HG03097 (cell line): ENCODE results near the gene S100A4.
"Not testable (repeated sequence)": the region's sequence is repeated elsewhere in the genome, so short reads cannot be mapped to it uniquely, and the experiment has no call there.

ENCODE experiments used
- ATAC-seq: cut with Tn5 transposase; IDR thresholded peaks from one replicate; pipeline ENCODE4 v1.9.1; 2021; ENCODE audit not compliant: unreplicated experiment, low FRiP score

The S100A4 gene

GRCh38 chr1:153535242-153536011 lies 10.2 kb downstream of the S100A4 start, which contains the start of gene S100A6:
TSS of gene S100A6 (minus strand) at chr1:153535991. CDS start at chr1:153535339, 652 bp downstream.
- ATAC-seq, result no peak

- no peak for ATAC-seq
These were observed 10.7 kb downstream of the S100A4 start for GRCh38 chr1:153534925-153535241.

- ATAC-seq, result no peak
These were observed 11.2 kb downstream of the S100A4 start for GRCh38 chr1:153534226-153534924.

GRCh38 chr1:153533689-153534201 lies 11.9 kb downstream of the S100A4 start:
- ATAC-seq, result no peak

GRCh38 chr1:153532769-153533599 lies 12.6 kb downstream of the S100A4 start:
- no peak for ATAC-seq

- ATAC-seq, result no peak
These were observed 13.4 kb downstream of the S100A4 start for GRCh38 chr1:153532181-153532580.

- ATAC-seq, result no peak
These were observed 14.0 kb downstream of the S100A4 start for GRCh38 chr1:153531638-153532037.

GRCh38 chr1:153527683-153528040 lies 17.9 kb downstream of the S100A4 start:
- no peak for ATAC-seq

GRCh38 chr1:153527023-153527682 lies 18.5 kb downstream of the S100A4 start:
- ATAC-seq, result no peak

- ATAC-seq, result no peak
These were observed 19.5 kb downstream of the S100A4 start for GRCh38 chr1:153526132-153526543.

GRCh38 chr1:153525088-153525728 lies 20.4 kb downstream of the S100A4 start:
- ATAC-seq, result no peak

- not testable (repeated sequence) for ATAC-seq
These were observed 23.1 kb downstream of the S100A4 start for GRCh38 chr1:153522353-153523048.

- ATAC-seq, result not testable (repeated sequence)
These were observed 23.8 kb downstream of the S100A4 start for GRCh38 chr1:153521808-153522207.

GRCh38 chr1:153520818-153521476 lies 24.7 kb downstream of the S100A4 start:
- no peak for ATAC-seq

- ATAC-seq, result not testable (repeated sequence)
These were observed 25.4 kb downstream of the S100A4 start for GRCh38 chr1:153520137-153520691.

GRCh38 chr1:153519242-153519641 lies 26.4 kb downstream of the S100A4 start:
- ATAC-seq, result no peak

GRCh38 chr1:153515504-153516394 lies 29.9 kb downstream of the S100A4 start:
- ATAC-seq, result no peak

GRCh38 chr1:153513666-153514065 lies 31.9 kb downstream of the S100A4 start:
- no peak for ATAC-seq
